Measurements from ENCODE around the gene DPP6.

DPP6 gene

GRCh38 chr7:154844499-154844898 is 792.3 kb downstream of the DPP6 start:
- Histone ChIP-seq H3K9me3 (ENCODE audit: control insufficient read depth, low read length) (no peaks in the 10 kb centered on the region), H2AFZ (no peak overlapping the region), H3K9ac (no peak overlapping the region), H3K4me3 (ENCODE audit: low read depth, low read length) (no peak overlapping the region), H3K4me1 (peaks cover 3% of the 10 kb centered on the region), H3K27me3 (ENCODE audit: control insufficient read depth, insufficient read depth, low read length) (no peaks in the 10 kb centered on the region), H3K27ac (no peak overlapping the region), H3K4me2 (ENCODE audit: low read length) (no peak overlapping the region), H3K36me3 (ENCODE audit: control insufficient read depth, insufficient read depth, low read length) (no peaks in the 10 kb centered on the region), H3K79me2 (no peaks in the 10 kb centered on the region)
- TF ChIP-seq CTCF (IDR thresholded peaks at IDR 0.05): no peak

DNA sequence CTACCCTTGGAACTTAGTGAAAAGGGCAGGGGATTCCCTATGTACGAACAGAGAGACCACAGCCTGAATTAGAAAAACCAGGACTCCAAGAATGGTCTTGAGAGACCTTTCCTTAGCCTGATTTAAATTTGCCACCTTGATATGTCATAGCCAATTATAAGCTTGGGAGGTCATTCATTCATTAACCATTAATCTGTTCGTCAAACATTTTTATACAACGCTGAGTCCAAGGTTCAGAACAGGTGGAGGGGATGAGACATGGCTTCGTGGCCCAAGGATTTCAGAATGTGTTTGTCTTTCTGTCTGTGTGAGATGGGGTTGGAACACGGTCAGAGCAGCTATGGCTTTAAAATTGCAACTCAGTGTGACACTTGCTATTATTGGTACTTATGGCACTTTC is 792.8 kb downstream of the DPP6 start:
- Histone ChIP-seq H3K27me3 (ENCODE audit: control insufficient read depth, insufficient read depth, low read length) (no peaks in the 10 kb centered on the region), H3K79me2 (no peaks in the 10 kb centered on the region)

GRCh38 chr7:154848464-154848863 is 796.3 kb downstream of the DPP6 start:
- Histone ChIP-seq H3K79me2 (no peaks in the 10 kb centered on the region), H3K4me1 (no peaks in the 10 kb centered on the region), H3K4me2 (ENCODE audit: low read length) (no peak overlapping the region), H3K27ac (no peak overlapping the region), H2AFZ (no peak overlapping the region), H3K27me3 (ENCODE audit: control insufficient read depth, insufficient read depth, low read length) (no peaks in the 10 kb centered on the region), H3K36me3 (ENCODE audit: control insufficient read depth, insufficient read depth, low read length) (no peaks in the 10 kb centered on the region), H3K9ac (no peak overlapping the region), H3K4me3 (ENCODE audit: low read depth, low read length) (no peak overlapping the region), H3K9me3 (ENCODE audit: control insufficient read depth, low read length) (no peaks in the 10 kb centered on the region)
- TF ChIP-seq CTCF (IDR thresholded peaks at IDR 0.05): no peak

More for the DNA sequence above, 792.8 kb downstream of the DPP6 start:
- H2AFZ ChIP-seq: no peak overlapping the region
- H3K4me3 ChIP-seq (ENCODE audit: low read depth, low read length): no peak overlapping the region
- no peak overlapping the region for H3K9ac ChIP-seq
- no peaks in the 10 kb centered on the region for H3K36me3 ChIP-seq (ENCODE audit: control insufficient read depth, insufficient read depth, low read length)
- H3K4me1 ChIP-seq: peaks cover 3% of the 10 kb centered on the region
- no peaks in the 10 kb centered on the region for H3K9me3 ChIP-seq (ENCODE audit: control insufficient read depth, low read length)
- no peak for TF ChIP-seq CTCF (IDR thresholded peaks at IDR 0.05)
- no peak overlapping the region for H3K4me2 ChIP-seq (ENCODE audit: low read length)
- no peak overlapping the region for H3K27ac ChIP-seq

DNA sequence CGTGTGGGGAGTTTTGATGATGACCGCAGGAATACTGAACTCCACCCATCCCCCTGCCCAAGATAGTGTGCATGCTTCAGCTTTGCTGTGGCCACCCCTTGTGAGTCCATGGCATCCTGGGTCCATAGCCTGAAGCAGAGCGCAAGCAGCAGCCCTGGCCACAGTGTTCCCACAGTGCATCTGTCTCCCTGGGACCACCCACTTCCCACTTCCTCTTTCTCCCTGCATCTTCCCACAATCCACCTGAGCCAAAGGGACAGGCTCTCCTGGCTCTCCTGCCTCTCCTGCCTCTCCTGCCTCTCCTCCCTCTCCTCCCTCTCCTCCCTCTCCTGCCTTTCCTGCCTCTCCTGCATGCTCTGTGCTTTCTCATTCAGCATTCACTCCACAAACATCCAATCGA is 800.0 kb downstream of the DPP6 start:
- no peak for TF ChIP-seq CTCF (IDR thresholded peaks at IDR 0.05)
- H3K4me2 ChIP-seq (ENCODE audit: low read length): no peak overlapping the region
- H3K9me3 ChIP-seq (ENCODE audit: control insufficient read depth, low read length): no peaks in the 10 kb centered on the region
- no peaks in the 10 kb centered on the region for H3K4me1 ChIP-seq
- no peak overlapping the region for H3K4me3 ChIP-seq (ENCODE audit: low read depth, low read length)
- no peaks in the 10 kb centered on the region for H3K79me2 ChIP-seq
- no peak overlapping the region for H2AFZ ChIP-seq
- no peak overlapping the region for H3K9ac ChIP-seq
- H3K36me3 ChIP-seq (ENCODE audit: control insufficient read depth, insufficient read depth, low read length): no peaks in the 10 kb centered on the region
- H3K27me3 ChIP-seq (ENCODE audit: control insufficient read depth, insufficient read depth, low read length): no peaks in the 10 kb centered on the region
- no peak overlapping the region for H3K27ac ChIP-seq

DNA sequence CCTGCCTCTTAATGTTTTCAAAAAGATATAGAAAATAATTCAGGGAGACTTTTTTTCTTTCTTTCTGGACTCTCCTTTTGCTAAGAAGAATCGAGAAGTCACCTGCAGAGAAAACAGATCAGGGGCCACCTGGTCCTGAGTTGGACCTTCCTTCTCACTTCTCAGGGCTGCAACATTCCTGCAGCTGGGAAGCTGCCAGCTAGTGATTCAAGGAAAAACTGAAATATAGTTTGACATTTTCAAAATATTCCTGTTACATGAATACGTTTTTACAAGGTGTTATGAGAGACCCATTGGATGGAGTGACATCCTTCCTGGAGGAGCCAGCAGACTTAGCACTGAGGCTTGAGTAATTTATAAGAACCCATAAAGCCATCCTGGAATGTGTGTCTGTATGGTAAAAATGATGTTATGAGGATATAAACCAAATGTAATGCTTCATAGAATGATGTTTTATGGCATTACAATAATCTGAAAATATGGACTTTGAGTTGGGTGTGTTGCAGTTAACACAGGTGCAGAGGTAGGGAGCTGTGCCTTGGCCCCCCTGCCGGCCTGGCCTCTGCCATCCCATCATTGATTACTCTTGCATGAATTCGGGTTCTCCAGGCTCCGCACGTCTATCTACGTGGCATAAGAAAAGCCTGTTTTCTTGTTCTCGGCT is 801.0 kb downstream of the DPP6 start:
- H3K4me2 ChIP-seq (ENCODE audit: low read length): no peak overlapping the region
- no peak for TF ChIP-seq CTCF (IDR thresholded peaks at IDR 0.05)
- H3K27ac ChIP-seq: no peak overlapping the region

More for the DNA sequence above, 801.0 kb downstream of the DPP6 start:
- no peak overlapping the region for H2AFZ ChIP-seq
- no peaks in the 10 kb centered on the region for H3K4me1 ChIP-seq
- H3K27me3 ChIP-seq (ENCODE audit: control insufficient read depth, insufficient read depth, low read length): no peaks in the 10 kb centered on the region
- no peak overlapping the region for H3K9ac ChIP-seq
- H3K4me3 ChIP-seq (ENCODE audit: low read depth, low read length): no peak overlapping the region
- no peaks in the 10 kb centered on the region for H3K36me3 ChIP-seq (ENCODE audit: control insufficient read depth, insufficient read depth, low read length)
- H3K9me3 ChIP-seq (ENCODE audit: control insufficient read depth, low read length): no peaks in the 10 kb centered on the region
- no peaks in the 10 kb centered on the region for H3K79me2 ChIP-seq
